GM23338 (cell line): Measurements from ENCODE around the gene MYF5.

Experiments
- ETS1 ChIP-seq: IDR thresholded peaks from 2 replicates; pipeline ENCODE4 v1.6.1; 2016; ENCODE audit warnings: antibody characterized with exemption
- EZH2 ChIP-seq: fragments of 200-600 bp; sonication (generic); IDR thresholded peaks from one replicate; pipeline ENCODE4 v1.8.0; 2017; ENCODE audit warnings: antibody characterized with exemption, mild to moderate bottlenecking, low read depth; ENCODE audit not compliant: unreplicated experiment
- EZH2phosphoT487 ChIP-seq: fragments of 200-600 bp; sonication (generic); IDR thresholded peaks from one replicate; pipeline ENCODE4 v1.8.1; 2018; ENCODE audit warnings: antibody characterized with exemption; ENCODE audit not compliant: unreplicated experiment
- POLR2AphosphoS5 ChIP-seq: IDR thresholded peaks from 2 replicates; pipeline ENCODE4 v1.6.1; 2016; ENCODE audit warnings: antibody characterized with exemption, low read depth
- STAT1 ChIP-seq: IDR thresholded peaks from one replicate; pipeline ENCODE4 v1.6.1; 2016; ENCODE audit warnings: antibody characterized with exemption; ENCODE audit not compliant: unreplicated experiment
- ZNF114 ChIP-seq: fragments of 250-450 bp; sonication (Bioruptor Pico); IDR thresholded peaks from 2 replicates; pipeline ENCODE4 v1.5.0; 2020; ENCODE audit warnings: mild to moderate bottlenecking, moderate library complexity
- ZNF331 ChIP-seq: fragments of 250-450 bp; sonication (Bioruptor Pico); IDR thresholded peaks from 2 replicates; pipeline ENCODE4 v1.5.0; 2020; ENCODE audit warnings: low read depth, mild to moderate bottlenecking, moderate library complexity
- TF ChIP-seq, protein P1 (sequence below), 2 experiments: fragments of 200-600 bp in 1 of 2; sonication (generic) in 1 of 2; conservative IDR thresholded peaks; 2 replicates each; pipeline versions ENCODE4 v1.5.1 to v1.6.1; 2016 to 2017; ENCODE audit warnings: antibody characterized with exemption in 2 of 2, low read depth in 2 of 2, mild to moderate bottlenecking in 2 of 2, moderate library complexity in 1 of 2
- TF ChIP-seq, protein P2 (sequence below): IDR thresholded peaks from one replicate; pipeline ENCODE4 v1.6.1; 2018; ENCODE audit warnings: antibody characterized with exemption; ENCODE audit not compliant: unreplicated experiment
- TF ChIP-seq, protein P3 (sequence below): fragments of 250-450 bp; sonication (Bioruptor Pico); IDR thresholded peaks from 2 replicates; pipeline ENCODE4 v1.5.0; 2020; ENCODE audit warnings: mild to moderate bottlenecking, moderate library complexity

DNA sequence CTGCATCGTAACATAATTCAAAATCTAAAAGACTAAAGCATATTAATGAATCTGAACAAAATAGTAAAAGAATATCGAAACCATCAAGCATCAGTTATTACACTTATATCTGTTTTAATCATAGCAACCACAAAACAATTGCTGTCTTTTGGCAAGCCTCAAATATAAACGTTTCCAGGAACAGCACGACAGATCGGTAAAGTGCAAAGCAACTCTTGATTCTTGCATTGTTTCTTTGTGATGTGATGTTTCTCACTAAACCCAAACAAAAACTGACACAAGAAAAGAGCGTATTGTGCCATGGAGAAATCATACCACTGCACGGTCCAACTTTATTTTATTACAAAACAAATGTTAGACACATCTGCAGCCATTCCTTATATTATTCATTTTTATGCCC, 18.5 kb upstream of the MYF5 start:
- TF ChIP-seq, protein P1, sequence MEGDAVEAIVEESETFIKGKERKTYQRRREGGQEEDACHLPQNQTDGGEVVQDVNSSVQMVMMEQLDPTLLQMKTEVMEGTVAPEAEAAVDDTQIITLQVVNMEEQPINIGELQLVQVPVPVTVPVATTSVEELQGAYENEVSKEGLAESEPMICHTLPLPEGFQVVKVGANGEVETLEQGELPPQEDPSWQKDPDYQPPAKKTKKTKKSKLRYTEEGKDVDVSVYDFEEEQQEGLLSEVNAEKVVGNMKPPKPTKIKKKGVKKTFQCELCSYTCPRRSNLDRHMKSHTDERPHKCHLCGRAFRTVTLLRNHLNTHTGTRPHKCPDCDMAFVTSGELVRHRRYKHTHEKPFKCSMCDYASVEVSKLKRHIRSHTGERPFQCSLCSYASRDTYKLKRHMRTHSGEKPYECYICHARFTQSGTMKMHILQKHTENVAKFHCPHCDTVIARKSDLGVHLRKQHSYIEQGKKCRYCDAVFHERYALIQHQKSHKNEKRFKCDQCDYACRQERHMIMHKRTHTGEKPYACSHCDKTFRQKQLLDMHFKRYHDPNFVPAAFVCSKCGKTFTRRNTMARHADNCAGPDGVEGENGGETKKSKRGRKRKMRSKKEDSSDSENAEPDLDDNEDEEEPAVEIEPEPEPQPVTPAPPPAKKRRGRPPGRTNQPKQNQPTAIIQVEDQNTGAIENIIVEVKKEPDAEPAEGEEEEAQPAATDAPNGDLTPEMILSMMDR (conservative IDR thresholded peaks at IDR 0.05; ENCODE audit: low read depth in 2 of 2), result no peak
- no peak for TF ChIP-seq EZH2phosphoT487
- no peak for TF ChIP-seq POLR2AphosphoS5
- TF ChIP-seq ZNF331 (CRISPR knock-in tag), result no peak
- TF ChIP-seq EZH2, result no peak
- TF ChIP-seq, protein P2, sequence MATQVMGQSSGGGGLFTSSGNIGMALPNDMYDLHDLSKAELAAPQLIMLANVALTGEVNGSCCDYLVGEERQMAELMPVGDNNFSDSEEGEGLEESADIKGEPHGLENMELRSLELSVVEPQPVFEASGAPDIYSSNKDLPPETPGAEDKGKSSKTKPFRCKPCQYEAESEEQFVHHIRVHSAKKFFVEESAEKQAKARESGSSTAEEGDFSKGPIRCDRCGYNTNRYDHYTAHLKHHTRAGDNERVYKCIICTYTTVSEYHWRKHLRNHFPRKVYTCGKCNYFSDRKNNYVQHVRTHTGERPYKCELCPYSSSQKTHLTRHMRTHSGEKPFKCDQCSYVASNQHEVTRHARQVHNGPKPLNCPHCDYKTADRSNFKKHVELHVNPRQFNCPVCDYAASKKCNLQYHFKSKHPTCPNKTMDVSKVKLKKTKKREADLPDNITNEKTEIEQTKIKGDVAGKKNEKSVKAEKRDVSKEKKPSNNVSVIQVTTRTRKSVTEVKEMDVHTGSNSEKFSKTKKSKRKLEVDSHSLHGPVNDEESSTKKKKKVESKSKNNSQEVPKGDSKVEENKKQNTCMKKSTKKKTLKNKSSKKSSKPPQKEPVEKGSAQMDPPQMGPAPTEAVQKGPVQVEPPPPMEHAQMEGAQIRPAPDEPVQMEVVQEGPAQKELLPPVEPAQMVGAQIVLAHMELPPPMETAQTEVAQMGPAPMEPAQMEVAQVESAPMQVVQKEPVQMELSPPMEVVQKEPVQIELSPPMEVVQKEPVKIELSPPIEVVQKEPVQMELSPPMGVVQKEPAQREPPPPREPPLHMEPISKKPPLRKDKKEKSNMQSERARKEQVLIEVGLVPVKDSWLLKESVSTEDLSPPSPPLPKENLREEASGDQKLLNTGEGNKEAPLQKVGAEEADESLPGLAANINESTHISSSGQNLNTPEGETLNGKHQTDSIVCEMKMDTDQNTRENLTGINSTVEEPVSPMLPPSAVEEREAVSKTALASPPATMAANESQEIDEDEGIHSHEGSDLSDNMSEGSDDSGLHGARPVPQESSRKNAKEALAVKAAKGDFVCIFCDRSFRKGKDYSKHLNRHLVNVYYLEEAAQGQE, result no peak
- no peak for TF ChIP-seq ZNF114 (CRISPR knock-in tag)
- TF ChIP-seq, protein P3, sequence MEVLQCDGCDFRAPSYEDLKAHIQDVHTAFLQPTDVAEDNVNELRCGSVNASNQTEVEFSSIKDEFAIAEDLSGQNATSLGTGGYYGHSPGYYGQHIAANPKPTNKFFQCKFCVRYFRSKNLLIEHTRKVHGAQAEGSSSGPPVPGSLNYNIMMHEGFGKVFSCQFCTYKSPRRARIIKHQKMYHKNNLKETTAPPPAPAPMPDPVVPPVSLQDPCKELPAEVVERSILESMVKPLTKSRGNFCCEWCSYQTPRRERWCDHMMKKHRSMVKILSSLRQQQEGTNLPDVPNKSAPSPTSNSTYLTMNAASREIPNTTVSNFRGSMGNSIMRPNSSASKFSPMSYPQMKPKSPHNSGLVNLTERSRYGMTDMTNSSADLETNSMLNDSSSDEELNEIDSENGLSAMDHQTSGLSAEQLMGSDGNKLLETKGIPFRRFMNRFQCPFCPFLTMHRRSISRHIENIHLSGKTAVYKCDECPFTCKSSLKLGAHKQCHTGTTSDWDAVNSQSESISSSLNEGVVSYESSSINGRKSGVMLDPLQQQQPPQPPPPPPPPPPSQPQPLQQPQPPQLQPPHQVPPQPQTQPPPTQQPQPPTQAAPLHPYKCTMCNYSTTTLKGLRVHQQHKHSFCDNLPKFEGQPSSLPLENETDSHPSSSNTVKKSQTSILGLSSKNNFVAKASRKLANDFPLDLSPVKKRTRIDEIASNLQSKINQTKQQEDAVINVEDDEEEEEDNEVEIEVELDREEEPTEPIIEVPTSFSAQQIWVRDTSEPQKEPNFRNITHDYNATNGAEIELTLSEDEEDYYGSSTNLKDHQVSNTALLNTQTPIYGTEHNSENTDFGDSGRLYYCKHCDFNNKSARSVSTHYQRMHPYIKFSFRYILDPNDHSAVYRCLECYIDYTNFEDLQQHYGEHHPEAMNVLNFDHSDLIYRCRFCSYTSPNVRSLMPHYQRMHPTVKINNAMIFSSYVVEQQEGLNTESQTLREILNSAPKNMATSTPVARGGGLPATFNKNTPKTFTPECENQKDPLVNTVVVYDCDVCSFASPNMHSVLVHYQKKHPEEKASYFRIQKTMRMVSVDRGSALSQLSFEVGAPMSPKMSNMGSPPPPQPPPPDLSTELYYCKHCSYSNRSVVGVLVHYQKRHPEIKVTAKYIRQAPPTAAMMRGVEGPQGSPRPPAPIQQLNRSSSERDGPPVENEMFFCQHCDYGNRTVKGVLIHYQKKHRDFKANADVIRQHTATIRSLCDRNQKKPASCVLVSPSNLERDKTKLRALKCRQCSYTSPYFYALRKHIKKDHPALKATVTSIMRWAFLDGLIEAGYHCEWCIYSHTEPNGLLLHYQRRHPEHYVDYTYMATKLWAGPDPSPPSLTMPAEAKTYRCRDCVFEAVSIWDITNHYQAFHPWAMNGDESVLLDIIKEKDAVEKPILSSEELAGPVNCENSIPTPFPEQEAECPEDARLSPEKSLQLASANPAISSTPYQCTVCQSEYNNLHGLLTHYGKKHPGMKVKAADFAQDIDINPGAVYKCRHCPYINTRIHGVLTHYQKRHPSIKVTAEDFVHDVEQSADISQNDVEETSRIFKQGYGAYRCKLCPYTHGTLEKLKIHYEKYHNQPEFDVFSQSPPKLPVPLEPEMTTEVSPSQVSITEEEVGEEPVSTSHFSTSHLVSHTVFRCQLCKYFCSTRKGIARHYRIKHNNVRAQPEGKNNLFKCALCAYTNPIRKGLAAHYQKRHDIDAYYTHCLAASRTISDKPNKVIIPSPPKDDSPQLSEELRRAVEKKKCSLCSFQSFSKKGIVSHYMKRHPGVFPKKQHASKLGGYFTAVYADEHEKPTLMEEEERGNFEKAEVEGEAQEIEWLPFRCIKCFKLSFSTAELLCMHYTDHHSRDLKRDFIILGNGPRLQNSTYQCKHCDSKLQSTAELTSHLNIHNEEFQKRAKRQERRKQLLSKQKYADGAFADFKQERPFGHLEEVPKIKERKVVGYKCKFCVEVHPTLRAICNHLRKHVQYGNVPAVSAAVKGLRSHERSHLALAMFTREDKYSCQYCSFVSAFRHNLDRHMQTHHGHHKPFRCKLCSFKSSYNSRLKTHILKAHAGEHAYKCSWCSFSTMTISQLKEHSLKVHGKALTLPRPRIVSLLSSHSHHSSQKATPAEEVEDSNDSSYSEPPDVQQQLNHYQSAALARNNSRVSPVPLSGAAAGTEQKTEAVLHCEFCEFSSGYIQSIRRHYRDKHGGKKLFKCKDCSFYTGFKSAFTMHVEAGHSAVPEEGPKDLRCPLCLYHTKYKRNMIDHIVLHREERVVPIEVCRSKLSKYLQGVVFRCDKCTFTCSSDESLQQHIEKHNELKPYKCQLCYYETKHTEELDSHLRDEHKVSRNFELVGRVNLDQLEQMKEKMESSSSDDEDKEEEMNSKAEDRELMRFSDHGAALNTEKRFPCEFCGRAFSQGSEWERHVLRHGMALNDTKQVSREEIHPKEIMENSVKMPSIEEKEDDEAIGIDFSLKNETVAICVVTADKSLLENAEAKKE (CRISPR knock-in tag), result no peak
- TF ChIP-seq STAT1, result no peak
- no peak for TF ChIP-seq ETS1
